NCI-H2107 treated with DMSO at 0.1 percent for 48 hours (cell line): ENCODE results near the gene AHSA1.

Source experiments
- DNase-seq: peaks from one replicate; lab custom pipeline; 2025; ENCODE audit not compliant: unreplicated experiment; lab: John Stamatoyannopoulos, UW

Gene AHSA1

DNA sequence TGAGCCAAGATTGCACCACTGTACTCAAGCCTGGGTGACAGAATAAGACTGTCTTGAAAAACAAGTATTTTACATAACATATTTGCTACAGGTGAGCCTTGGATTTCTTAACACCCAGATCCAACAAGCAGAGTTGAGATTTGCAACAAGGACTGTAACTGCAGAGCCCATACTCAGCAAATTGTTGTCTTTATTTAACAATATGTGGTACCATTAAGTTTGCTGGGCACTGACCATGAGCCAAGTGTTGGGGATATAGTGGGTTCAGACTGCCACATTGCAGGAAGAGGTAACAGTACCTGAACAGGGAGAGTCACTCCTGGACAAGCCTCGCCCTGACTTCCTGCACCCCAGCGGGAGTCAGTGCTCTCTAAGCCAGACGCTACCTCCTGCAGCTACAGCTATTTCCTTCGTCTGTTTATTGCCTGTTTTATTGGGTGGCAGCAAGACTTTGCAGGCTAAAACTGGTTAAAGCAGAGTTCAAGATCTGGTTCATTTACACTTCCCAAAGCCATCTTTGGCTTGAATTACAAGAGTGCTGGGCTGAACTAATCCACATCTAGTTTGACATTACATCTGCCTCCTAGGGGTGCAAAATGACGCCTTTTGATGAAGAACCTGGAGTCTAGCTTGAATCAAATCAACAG is 12.5 kb downstream of the AHSA1 start:
- DNase-seq, result peak; percentile 86

- no peak for DNase-seq
These were observed 16.0 kb downstream of the AHSA1 start for GRCh38 chr14:77473921-77474320.

DNA sequence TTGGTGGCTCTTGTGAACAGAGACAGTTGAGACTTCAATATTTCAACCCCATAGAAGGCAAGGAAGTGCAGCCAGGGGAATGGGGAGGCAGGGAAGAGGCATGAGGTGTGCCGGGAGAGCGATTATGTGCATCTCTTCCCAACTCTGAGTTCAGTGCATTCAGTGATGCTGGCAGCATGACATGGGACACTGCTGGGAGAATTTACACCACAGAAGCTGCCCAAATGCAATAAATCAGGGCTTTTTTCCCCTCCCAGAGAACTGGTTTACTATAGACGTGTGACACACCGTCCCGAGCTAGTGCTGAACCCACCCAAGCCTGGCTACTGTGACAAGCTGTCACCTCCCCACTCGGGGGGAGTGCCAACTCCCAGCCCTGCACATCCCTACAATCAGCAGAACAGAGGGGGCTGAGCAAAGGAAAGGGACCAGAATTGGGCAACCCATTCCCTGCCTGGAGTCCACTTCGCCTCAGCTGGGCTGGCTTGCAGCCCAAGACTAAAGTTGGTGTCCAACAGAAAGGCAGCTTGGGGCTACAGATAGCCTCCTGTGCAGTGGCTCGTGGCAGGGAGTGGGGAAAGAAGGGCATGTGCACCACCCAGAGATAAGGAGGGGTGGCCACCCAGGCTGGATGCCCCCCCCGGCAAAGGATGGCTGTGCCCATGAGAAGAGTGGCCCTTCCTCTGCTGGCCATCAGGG is 16.7 kb downstream of the AHSA1 start:
- DNase-seq, result no peak

DNA sequence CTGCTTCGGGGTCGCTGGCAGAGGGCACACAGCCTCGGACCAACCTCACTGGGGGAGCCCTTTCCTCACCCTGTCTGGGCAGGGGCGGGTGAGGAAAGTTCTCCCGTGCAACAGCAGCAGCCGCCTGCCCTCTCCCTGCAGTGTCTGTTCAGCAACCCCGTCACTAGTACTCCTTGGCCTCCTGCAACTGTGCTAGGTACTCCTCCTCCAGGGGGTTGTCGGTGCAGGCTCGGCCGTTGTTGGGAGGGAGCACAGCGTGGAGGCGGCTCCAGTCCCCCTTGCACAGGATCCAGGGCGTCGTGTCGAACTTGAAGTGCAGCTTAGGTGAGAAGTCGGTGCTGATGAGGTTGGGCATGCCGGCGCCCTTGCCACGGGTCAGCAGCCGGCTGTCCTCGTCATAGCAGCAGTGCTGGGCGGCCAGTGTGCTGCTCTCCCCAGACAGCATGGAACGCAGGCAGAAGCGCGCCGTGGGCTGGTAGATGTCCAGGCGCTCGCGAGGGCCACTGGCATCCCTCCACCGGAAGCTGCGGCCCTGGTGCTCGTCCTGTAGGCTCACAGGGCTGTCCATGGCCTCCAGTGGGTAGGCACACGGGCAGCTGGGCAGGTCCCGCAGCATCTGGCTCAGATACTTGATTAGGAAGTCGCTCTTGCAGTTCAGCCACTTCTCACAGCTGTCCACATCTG is 17.7 kb downstream of the AHSA1 start:
- DNase-seq, result no peak

DNA sequence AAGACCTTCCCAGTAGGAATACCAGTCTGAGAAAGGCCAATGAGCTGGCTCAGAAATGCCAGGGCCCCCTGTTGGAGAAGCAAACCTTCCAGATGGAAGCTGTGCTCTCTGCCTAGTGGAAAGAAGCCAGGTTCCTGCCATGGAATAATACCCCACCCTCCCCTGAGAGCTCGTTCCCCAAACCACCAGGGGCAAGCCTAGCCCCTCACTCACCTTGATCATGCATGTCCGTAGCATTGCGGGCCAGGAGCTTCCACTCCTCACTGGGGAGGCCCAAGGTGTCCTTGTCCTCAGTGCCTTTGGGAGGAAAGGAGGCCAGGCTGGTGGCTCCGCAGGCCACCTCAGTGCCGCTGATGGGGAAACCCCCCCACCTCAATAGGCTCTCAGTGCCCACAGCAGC is 20.1 kb downstream of the AHSA1 start:
- DNase-seq, result no peak

- DNase-seq, result no peak
These were observed 20.9 kb downstream of the AHSA1 start for GRCh38 chr14:77478796-77479195.

GRCh38 chr14:77482422-77482821 is 24.5 kb downstream of the AHSA1 start:
- DNase-seq, result no peak

- no peak for DNase-seq
These were observed 27.4 kb downstream of the AHSA1 start for GRCh38 chr14:77485256-77485655.

DNA sequence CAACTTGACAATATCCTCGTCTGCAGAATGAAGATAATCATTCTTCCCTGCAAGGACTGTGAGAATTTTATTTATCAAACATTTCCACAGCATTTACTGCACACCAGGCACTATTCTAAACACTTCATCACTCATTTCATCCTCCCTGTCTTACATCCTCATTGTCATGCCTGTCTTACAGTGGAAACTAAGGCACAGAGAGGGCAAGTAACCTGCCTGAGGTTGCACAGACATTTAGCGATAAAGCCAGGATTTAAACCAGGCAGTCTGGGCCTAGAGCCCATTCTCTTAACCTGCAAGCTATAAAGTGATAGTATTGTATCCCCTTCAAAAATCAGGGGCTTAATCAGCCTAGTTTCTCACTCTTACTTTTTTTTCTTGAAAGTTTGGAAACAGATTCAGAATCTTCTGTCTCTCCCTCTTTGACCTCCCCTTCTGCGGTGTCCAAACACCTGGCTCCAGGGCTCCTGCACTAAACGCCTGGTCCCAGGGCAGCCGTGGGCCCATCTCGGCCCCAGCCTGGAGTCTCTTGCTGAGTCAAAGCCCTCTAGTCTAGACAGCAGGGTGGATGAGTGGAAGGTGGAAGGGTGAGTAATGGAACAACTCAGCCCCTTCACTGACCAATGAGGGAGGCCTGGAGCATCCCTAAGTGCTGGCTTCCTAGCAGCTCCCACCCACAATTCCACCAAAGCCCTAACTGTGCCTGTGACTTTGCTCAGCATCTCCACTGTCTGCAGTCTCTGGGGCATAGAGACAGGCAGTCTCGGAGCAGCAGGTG is 28.2 kb downstream of the AHSA1 start:
- DNase-seq, result no peak

DNA sequence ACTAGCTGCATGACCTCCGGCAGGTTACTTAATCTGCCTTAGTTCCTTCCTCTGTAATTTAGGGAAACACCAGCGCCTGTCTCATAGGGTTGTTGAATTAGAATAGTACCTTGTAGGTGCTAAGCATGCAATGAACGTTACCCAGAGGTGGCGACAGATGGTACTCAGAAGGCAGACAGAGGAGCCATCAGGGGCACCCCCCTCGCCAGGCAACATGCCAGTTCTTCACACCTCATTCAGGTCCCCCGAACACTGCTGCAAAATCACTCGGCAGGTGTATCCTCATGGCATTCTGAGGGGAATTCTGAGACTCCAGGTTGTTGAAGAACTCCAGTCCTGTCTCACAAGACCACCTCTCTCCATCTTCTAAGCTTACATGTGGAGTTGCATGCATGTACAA is 30.7 kb downstream of the AHSA1 start:
- no peak for DNase-seq

DNA sequence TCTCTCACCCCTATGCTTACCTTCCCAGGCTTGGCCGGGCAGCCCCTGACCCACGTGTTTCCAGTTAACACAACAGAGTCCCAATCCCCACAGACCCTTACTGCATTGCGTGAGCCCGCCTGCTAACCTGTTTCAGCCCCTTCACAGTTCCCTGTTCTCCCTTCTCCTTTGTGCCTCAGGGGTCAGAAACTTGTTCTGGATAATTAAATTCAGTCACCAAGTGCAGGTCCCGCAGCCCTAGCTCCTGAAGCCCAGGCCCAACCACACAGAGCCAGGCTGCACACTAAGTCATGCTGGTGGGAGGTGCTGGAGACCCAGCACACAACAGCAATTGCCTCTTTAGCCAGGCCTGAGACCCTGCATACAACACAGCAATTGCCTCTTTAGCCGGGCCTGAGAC is 31.1 kb downstream of the AHSA1 start:
- DNase-seq, result no peak

GRCh38 chr14:77490347-77490986 is 32.6 kb downstream of the AHSA1 start:
- DNase-seq, result no peak

GRCh38 chr14:77491056-77491455 is 33.2 kb downstream of the AHSA1 start:
- no peak for DNase-seq

DNA sequence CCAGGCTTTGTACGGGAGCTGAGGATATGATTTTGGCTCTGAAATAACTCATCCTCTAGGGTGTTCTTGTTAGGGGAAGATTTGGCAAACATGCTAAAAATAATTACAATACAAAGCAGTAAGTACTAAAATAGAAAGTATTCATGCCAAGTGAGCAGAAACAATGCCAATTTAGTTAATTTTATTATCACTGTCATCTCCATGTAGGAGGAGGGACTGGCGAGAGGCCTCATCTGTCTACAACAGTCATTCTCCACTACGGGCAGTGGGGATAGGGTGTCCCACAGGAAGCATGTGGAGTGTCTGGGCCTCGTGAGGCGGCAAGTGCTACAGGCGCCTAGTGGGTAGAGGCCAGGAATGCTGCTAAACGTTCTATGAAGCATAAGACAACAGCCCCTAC is 37.4 kb downstream of the AHSA1 start:
- no peak for DNase-seq

GRCh38 chr14:77498120-77498979 is 40.5 kb downstream of the AHSA1 start, which contains the start of gene ISM2:
TSS of gene ISM2 (minus strand) at chr14:77498816. CDS start at chr14:77498793, 23 bp downstream.
- no peak for DNase-seq

GRCh38 chr14:77498984-77499527 is 41.2 kb downstream of the AHSA1 start:
- peak; percentile 10 for DNase-seq

GRCh38 chr14:77502109-77502782 is 44.4 kb downstream of the AHSA1 start:
- no peak for DNase-seq

GRCh38 chr14:77503138-77503537 is 45.2 kb downstream of the AHSA1 start:
- DNase-seq, result no peak

DNA sequence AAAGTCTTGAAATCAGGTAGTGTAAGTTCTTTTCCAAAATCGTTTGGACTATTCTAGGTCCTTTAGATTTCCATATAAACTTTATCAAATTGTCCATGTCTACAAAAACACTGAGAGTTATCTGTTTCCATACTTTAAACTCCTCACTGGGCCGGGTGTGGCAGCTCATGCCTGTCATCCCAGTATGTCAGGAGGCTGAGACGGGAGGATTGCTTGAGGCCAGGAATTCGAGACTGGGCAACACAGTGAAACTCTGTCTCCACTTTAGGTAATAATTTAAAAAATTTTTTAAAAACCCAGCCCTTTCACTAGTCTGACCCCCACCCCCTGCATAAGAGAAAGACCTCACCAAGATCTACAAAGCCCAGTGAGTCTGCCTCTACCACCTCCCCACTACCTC is 47.1 kb downstream of the AHSA1 start:
- no peak for DNase-seq
